Measurements from ENCODE around the gene TOPBP1. TPM values are rescaled to one million over a fixed set of nuclear protein-coding genes. Genes with fewer than 3 reads are reported as not detected.

TOPBP1 gene
- total and polyA plus RNA-seq, 2 of the 8 experiments (the other 6 are each of a cell fraction or from before 2014, with no cell fraction given): 19.7 to 35.9 TPM

- WGBS, 2 experiments (ENCODE audit: extremely low coverage in 1 of 2, insufficient coverage in 1 of 2, insufficient read length in 1 of 2, insufficient replicate concordance in 2 of 2, low coverage in 1 of 2, low lambda C conversion rate in 2 of 2, missing lambda C conversion rate in 1 of 2): 82 to 100% methylated on average over 2 of the region's 2 CpGs
- TF ChIP-seq CHD2 (IDR thresholded peaks at IDR 0.05; ENCODE audit: low read length) (no peak), CREB1 (IDR thresholded peaks at IDR 0.05) (no peak)
These were observed 1.9 kb downstream of the TOPBP1 start for GRCh38 chr3:133659806-133660205.

More at GRCh38 chr3:133659806-133660205, 1.9 kb downstream of the TOPBP1 start:
- Histone ChIP-seq H3K27ac (ENCODE audit: low read depth, low read length) (no peak overlapping the region), H4K20me1 (replicated peaks in 1 of 2; ENCODE audit: control insufficient read depth in 1 of 2, insufficient read depth in 2 of 2, low read length in 2 of 2) (no peaks in the 10 kb centered on the region), H3K23ac (ENCODE audit: insufficient read length) (no peak overlapping the region), H4K5ac (ENCODE audit: insufficient read length, low read depth, low read length) (no peak overlapping the region), H3K14ac (ENCODE audit: insufficient read length) (no peak overlapping the region), H3K9ac (replicated peaks in 1 of 4; ENCODE audit: extremely low read depth in 1 of 4, low read depth in 3 of 4, low read length in 3 of 4) (no peak overlapping the region), H4K8ac (ENCODE audit: extremely low read depth, insufficient read depth, low read length) (no peak overlapping the region), H3K18ac (ENCODE audit: extremely low read depth, low read length) (no peak overlapping the region), H3K79me1 (ENCODE audit: low read depth, low read length) (peaks cover 3% of the 10 kb centered on the region), H3K36me3 (ENCODE audit: control insufficient read depth in 2 of 4, insufficient read depth in 4 of 4, low read length in 3 of 4) (peaks cover 10 to 34% (median 26%) of the 10 kb centered on the region in 4 experiments), H2BK5ac (ENCODE audit: low read depth, low read length) (no peak overlapping the region), H3K79me2 (ENCODE audit: control insufficient read depth in 1 of 2, insufficient read depth in 2 of 2, low read length in 2 of 2) (peaks cover 6 to 30% of the 10 kb centered on the region in 2 experiments; a peak in 3 of 4 replicates), H2BK12ac (ENCODE audit: low read depth, low read length) (no peak overlapping the region), H3K4me3 (ENCODE audit: extremely low read depth in 1 of 4, insufficient read depth in 2 of 4, low read depth in 3 of 4, low read length in 4 of 4) (no peak overlapping the region), H3K9me3 (ENCODE audit: insufficient read depth in 2 of 2, low read depth in 1 of 2, low read length in 1 of 2) (no peaks in the 10 kb centered on the region), H2AFZ (ENCODE audit: low read length) (no peak overlapping the region), H3K56ac (replicated peaks; ENCODE audit: insufficient read length, low read depth, low read length) (no peak overlapping the region), H3K4me1 (replicated peaks in 1 of 4; ENCODE audit: control insufficient read depth in 3 of 4, insufficient read depth in 4 of 4, low read length in 3 of 4) (peaks cover 0 to 2% (median 0%) of the 10 kb centered on the region in 4 experiments; a peak in 2 of 7 replicates), H3K4ac (replicated peaks; ENCODE audit: insufficient read length, low read depth, low read length) (no peak overlapping the region), H3K27me3 (replicated peaks in 1 of 4; ENCODE audit: control insufficient read depth in 3 of 4, extremely low read depth in 1 of 4, insufficient read depth in 3 of 4, low read length in 3 of 4) (peaks cover 0 to 1% (median 0%) of the 10 kb centered on the region in 4 experiments; a peak in 1 of 7 replicates), H2AK5ac (ENCODE audit: low read depth, low read length) (no peak overlapping the region), H2BK120ac (replicated peaks; ENCODE audit: low read depth, low read length) (no peak overlapping the region), H3K23me2 (ENCODE audit: low read depth, low read length) (peaks cover 3% of the 10 kb centered on the region; the same call in 1 of the 2 replicates), H3K4me2 (ENCODE audit: insufficient read depth in 1 of 2, low read depth in 2 of 2, low read length in 2 of 2) (peak overlapping the region in 1 of 2 experiments; percentile 32; a peak in 2 of 4 replicates), H2BK15ac (ENCODE audit: low read length) (no peak overlapping the region), H2BK20ac (ENCODE audit: low read length) (no peak overlapping the region), H4K91ac (replicated peaks; ENCODE audit: insufficient read length, low read length) (no peak overlapping the region)
- FAIRE-seq: no peak
- ChIA-PET CTCF (ENCODE audit: partially characterized antibody) (no interaction called here), POLR2A (ENCODE audit: partially characterized antibody) (no interaction called here)
- no peak for DNase-seq (ENCODE audit: low read depth in 1 of 2, low spot score in 2 of 2)

All from H1 (cell line).